Measurements from ENCODE around the gene MAP2K4.

GRCh38 chr17:12094336-12094735 is 73.7 kb downstream of the MAP2K4 start:
- TF ChIP-seq POLR2AphosphoS5 (IDR thresholded peaks at IDR 0.05; ENCODE audit: low read depth, low read length) (no peak), TAF1 (IDR thresholded peaks at IDR 0.05; ENCODE audit: borderline replicate concordance, insufficient read depth, low read length) (no peak), FOXP2 (optimal IDR thresholded peaks at IDR 0.05; ENCODE audit: borderline replicate concordance, extremely low read depth, extremely low read length, insufficient read depth) (no peak), REST (IDR thresholded peaks at IDR 0.05; ENCODE audit: insufficient read depth in 1 of 2, low read depth in 2 of 2, low read length in 2 of 2) (no peak)
